Pons (tissue), 1 donor: Measurements from ENCODE around the gene ZNF763.
"Not testable (repeated sequence)": the region's sequence is repeated elsewhere in the genome, so short reads cannot be mapped to it uniquely, and the experiment has no call there.

Experiments used
- DNase-seq: peaks from one replicate; pipeline ENCODE4 v3.0.0-alpha.2; 2016; ENCODE audit warnings: low spot score

ZNF763 gene

DNA sequence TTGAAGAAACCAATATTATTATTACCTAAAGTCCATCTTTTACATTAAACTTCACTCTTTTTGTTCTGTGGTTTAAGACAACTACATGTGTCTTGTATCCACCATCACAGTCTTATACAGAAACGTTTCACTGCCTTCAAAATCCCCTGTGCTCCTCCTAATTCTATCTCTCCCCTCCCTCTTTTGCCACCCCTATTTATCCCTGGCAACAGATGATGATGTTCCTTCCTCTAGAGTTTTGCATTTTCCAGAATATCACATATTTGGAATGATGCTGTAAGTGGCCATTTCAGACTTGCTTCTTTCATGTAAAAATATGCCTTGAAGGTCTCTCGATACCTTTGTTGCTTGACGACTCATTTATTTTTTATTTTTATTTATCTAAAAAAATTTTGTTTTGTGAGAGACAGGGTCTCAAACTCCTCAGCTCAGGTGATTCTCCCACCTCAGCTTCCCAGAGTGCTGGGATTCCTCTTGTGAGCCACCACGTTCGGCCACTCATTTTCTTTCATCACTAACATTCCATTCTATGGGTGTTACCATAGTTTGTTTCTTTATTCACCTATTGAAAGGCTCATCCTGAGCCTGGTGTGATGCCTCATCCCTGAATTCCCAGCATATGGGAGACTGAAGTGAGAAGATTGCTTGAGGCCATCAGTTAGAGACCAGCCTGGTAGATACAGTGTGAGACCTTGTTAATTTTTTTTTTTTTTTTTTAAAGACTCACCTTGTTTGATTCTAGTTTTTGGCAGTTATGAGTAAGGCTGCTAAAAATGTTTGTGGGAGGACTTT, 8.4 kb downstream of the ZNF763 start:
- DNase-seq: no peak

DNA sequence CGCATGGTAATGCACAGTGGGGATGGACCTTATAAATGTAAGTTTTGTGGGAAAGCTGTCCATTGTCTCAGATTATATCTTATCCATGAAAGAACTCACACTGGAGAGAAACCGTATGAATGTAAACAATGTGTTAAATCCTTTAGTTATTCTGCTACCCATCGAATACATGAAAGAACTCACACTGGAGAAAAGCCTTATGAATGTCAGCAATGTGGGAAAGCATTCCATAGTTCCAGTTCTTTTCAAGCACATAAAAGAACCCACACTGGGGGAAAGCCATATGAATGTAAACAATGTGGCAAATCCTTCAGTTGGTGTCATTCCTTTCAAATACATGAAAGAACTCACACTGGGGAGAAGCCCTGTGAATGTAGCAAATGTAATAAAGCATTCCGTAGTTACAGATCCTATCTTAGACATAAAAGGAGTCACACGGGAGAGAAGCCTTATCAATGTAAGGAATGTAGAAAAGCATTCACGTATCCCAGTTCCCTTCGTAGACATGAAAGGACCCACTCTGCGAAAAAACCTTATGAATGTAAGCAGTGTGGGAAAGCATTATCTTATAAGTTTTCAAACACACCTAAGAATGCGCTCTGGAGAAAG, 13.8 kb downstream of the ZNF763 start:
- DNase-seq: no peak

DNA sequence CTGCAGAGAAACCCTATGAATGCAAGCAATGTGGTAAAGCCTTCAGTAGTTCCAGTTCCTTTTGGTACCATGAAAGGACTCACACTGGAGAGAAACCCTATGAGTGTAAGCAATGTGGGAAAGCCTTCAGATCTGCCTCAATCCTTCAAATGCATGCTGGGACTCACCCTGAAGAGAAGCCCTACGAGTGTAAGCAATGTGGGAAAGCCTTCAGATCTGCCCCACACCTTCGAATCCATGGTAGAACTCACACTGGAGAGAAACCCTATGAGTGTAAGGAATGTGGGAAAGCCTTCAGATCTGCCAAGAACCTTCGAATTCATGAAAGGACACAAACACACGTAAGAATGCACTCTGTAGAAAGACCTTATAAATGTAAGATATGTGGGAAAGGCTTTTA, 14.7 kb downstream of the ZNF763 start:
- DNase-seq: no peak

DNA sequence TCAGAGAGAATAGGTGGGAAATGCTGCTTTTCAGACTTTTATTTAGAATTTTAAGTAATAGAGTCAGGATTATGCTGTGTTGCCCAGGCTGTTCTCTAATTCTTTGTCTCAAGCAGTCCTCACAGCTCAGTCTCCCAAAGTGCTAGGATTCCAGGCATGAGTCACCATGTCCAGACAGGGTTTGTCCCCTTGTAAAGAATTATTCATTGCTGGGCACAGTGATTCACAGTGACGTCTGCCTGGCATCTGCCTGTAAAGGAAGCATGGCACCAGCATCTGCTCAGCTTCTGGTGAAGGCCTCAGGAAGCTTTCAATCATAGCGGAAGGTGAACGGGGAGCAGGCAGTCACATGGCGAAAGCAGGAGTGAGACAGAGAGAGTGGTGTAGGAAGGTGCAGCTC, 17.7 kb downstream of the ZNF763 start:
- no peak for DNase-seq

DNA sequence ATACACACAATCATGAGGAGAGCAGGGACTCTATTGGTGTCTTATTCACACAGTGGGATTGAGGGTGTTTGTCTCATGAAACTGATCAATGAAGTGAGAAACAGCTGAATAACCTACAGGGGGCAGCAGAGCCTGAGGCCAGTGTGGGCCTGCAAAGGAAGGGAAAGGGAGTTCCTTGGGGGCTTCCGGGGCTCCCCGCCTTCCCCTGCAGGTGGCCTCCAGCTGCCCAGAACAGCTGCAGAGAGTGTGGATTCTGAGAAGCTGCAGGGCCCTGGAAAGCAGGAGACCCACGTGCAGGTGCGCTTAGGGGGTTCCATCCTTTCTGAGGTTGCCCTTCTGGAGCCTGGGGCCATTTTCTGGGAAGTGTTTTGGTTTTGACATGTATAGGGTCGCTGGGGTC, 20.1 kb downstream of the ZNF763 start:
- no peak for DNase-seq

DNA sequence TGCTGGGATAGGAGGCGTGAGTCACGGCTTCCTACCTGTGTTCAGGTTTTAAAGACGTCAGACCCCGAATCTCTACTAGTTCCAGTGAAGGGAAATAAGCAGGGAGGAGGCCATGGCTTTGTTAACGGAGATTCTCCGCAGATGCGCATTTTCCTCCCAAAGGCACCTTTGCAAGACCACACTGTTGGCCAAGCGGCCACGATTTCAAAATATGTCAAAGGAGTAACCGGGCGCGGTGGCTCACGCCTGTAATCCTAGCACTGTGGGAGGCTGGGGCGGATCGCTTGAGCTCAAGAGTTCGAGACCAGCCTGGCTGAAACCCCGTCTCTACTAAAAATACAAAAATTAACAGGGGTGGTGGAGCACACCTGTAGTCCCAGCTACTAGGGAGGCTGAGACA, 21.9 kb downstream of the ZNF763 start:
- no peak for DNase-seq

DNA sequence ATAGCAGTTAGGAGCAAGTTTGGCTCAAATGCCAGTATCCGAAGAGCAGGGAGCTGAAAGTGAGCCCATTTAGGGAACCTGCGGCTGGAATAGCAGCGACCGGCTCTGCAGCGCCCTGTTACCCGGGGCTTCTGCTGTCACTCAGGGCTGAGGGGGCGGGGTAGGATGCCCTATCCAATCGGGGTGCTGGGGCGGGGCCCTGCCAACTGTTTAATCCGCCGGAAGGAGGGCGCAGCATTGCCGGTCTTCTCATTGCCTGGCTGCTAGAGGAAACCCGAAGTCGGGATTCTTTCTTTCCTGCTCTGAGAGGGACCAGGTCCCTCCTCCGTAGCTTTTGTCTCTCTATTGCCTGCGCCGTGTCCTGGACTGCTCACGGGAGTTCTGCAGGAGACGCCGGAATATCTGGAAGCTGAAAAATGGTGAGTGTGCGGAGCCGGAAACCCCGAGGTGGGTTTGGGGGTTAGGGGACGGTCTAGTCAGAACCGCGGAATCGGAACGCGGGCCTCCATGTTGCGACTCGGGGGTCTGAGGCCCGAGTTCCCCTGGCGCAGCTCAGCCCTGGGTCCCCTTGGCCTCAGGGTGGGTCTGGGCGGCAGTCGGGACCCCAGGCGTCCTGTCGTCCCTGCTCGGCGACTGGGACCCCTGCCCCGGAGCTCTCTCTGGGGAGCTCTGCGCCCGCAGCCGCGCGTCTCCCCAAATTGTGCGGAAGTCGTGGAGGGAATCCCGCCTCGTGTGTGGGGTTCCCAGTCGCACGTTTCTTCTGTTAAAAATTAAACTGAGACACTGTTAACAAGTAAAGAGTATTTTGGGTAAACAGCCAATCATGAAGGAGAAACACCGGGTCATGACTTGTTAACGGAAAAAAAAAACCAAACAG, 22.8 kb downstream of the ZNF763 start:
- DNase-seq: peak; percentile 91

DNA sequence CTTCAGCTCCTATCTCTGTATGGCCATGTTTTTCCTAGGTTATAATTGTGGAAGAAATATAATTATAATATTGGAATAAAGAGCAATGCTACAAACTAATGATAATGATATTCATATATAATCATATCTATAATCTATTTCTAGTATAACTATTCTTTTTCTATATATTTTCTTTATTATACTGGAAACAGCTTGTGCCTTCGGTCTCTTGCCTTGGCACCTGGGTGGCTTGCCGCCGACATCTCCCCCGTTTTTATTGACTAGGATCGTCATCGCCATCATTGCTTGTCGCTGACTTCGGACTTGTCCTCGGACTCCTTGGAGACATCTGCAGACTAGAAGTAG, 24.2 kb downstream of the ZNF763 start:
- no peak for DNase-seq

DNA sequence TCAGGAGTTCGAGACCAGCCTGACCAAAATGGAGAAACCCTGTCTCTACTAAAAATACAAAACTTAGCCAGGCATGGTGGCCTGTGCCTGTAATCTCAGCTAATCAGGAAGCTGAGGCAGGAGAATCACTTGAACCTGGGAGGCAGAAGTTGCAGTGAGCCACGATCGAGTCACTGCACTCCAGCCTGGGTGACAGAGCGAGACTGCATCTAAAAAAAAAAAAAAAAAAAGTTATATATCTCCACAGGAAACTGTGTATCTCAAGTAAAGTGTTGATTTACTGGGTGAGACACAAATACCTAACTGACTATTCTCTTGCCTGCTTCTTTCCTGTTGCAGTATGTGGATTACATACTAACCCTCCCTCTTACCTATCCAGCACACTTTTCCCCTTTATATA, 27.1 kb downstream of the ZNF763 start:
- not testable (repeated sequence) for DNase-seq

DNA sequence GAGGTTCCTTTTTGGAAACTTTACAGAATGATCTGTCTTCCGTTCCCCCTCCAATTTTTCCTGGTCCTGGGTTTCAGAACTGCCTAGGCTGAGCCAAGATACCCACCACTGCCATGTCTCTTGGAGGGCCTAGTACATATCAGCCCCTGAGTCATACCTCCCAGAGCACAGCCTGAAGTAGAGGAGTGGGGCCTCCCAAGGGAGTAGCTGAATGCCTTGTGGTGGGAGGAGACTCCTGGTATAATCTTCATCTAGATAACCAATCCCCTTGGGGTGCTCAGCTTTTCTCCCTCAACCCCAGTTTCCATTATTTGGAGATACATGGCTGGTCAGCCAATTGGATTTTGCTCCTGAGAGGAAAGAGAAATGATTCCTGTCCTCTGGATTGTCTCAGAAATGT, 30.3 kb downstream of the ZNF763 start:
- no peak for DNase-seq

DNA sequence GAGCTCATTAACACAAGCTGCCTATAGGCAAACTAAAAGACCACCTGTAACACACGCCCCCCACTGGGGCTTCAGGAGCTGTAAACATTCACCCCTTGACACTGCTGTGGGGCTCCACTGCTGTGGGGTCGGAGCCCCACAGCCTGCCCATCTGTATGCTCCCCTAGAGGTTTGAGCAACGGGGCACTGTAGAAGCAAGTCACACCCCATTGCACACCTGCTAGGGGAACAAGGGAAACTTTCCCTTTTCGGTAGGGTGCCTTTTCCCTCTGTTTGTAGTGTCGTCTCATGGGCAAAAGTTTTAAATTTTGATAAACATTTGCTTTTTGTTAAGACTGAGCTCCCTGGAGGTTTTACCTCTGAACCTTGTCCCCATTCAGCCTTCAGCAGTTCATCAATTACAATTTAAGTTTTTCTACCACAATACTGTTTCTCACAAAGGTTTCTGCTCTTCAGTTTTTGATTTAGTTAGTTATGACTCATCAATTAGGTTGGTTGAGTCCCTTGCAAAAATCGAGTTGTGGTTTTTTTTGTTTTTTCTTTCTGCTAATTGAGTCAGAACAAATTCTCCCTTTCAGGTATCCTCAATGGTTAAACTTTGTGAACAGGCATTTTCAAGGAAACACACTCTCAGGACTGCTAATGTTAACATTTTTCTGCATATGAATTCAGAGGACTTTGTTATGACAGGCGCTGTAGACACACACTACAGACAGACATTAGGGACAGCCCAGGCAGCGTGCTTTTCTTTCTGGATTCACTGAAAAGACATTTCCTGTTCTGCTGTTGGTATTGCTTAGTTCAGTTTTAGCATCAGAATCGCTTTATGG, 35.5 kb downstream of the ZNF763 start:
- no peak for DNase-seq

DNA sequence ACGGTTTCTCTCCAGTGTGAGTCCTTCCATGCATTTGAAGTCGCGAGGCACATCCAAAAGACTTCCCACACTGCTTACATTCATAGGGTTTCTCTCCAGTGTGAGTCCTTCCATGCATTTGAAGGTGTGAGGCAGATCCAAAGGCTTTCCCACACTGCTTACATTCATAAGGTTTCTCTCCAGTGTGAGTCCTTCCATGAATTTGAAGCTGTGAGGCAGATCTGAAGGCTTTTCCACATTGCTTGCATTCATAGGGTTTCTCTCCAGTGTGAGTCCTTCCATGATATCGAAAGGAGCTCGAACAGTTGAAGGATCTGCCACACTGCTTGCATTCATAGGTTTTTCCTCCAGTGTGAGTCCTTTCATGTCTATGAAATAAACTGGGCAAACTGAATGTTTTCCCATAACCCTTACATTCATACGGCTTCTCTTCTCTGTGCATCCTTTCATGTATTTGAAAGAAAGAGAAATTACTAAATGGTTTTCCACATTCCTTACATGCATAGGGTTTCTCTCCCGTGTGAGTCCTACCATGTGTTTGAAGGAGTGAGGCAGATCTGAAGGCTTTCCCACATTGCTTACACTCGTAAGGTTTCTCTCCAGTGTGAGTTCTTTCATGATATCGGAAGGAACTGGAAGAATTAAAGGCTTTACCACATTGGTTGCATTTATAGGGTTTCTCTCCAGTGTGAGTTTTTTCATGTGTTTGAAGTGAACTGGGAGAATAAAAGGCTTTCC, 50.3 kb downstream of the ZNF763 start:
- no peak for DNase-seq

DNA sequence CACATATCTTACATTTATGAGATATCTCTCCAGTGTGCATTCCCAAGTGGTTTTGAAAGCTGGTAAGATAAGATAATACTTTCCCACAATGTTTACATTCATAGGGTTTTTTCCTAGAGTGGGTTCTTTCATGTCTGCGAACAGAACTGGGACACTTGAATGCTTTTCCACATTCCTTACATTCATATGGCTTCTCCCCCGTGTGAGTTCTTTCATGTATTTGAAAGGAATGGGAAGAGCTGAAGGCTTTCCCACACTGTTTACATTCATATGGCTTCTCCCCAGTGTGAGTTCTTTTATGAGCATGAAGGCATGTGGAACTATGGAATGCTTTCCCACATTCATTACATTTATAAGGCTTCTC, 50.9 kb downstream of the ZNF763 start:
- DNase-seq: no peak
